Upper lobe of left lung (tissue), 4 donors: ENCODE data around the gene MAPK8IP3.

Experiments used
- CTCF ChIP-seq, 6 experiments: fragments of 450-650 bp in 4 of 6; fragments of 200-600 bp in 2 of 6; sonication (generic) in 2 of 6; IDR thresholded peaks; one replicate each; pipeline ENCODE4 v1.5.1; 2016 to 2019; ENCODE audit warnings: antibody characterized with exemption in 6 of 6
- EP300 ChIP-seq, 4 donors: sonication (generic); formaldehyde crosslinking; IDR thresholded peaks; one replicate each; pipeline ENCODE4 v1.5.1; 2017; ENCODE audit warnings: antibody characterized with exemption in 4 of 4, control low read depth in 2 of 4
- POLR2A ChIP-seq, 4 donors: fragments of 450-650 bp; IDR thresholded peaks; one replicate each; pipeline ENCODE4 v1.5.1; 2016 to 2017; ENCODE audit warnings: antibody characterized with exemption in 4 of 4, mild to moderate bottlenecking in 2 of 4
- POLR2AphosphoS5 ChIP-seq, 2 donors: sonication (generic); formaldehyde crosslinking; IDR thresholded peaks; one replicate each; pipeline ENCODE4 v1.5.1; 2017; ENCODE audit warnings: antibody characterized with exemption in 2 of 2

- TF ChIP-seq CTCF (IDR thresholded peaks at IDR 0.05): no peak
- no peak for TF ChIP-seq POLR2A (IDR thresholded peaks at IDR 0.05)
- TF ChIP-seq POLR2AphosphoS5 (IDR thresholded peaks at IDR 0.05): no peak
- no peak for TF ChIP-seq EP300 (IDR thresholded peaks at IDR 0.05)
Observed at GRCh38 chr16:1673424-1674151, 32.4 kb upstream of the MAPK8IP3 start.
